Renal cortical epithelial cell (primary cell): ENCODE data around the gene SLC39A11. TPM values are rescaled to one million over a fixed set of nuclear protein-coding genes. Genes with fewer than 3 reads are reported as not detected.
"Not testable (repeated sequence)": the region's sequence is repeated elsewhere in the genome, so short reads cannot be mapped to it uniquely, and the experiment has no call there.

Source experiments
- DNase-seq: peaks from one replicate; pipeline ENCODE4 v3.0.0-alpha.2; 2011; ENCODE audit warnings: low read depth
- total RNA-seq: library from RNA; depleted of rRNA; stranded (reverse); fragments of >200 nt; gene quantifications from 2 replicates; pipeline ENCODE4 v1.2.3, GENCODE V29; 2014

Gene SLC39A11
- total RNA-seq, 1 donor from 2014 or later, result 24.2 TPM

DNA sequence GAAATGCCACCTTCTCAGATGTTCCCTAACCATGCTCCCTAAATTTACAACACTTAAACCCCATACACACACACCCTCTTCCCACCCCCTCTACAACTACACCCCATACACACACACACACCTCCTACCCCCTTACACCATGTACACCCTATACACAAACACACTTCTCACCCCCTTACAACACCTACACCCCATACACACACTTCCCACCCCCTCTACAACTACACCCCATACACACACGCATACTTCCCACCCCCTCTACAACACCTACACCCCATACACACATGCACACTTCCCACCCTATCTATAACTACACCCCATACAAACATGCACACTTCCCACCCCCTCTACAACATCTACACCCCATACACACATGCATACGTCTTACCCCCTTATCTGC lies 172.0 kb downstream of the SLC39A11 start:
- no peak for DNase-seq

DNA sequence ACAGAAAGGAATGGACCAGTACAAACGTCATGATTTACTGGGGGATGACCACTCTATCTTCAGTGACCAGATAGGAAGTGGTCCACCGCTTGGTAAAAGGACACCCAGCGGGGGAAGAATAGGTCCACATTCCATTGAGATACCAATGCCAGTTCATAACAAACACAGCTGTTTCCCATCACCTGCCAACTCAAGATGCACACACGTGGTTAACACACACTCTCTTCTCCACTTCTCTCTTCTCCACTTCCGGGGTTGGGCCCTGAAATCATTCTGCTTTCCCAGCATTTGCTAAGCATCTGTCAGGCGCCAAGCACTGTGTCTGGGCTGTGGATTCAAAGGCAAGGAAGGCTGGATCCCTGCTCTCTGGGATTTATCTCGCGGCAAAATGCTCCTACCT lies 175.5 kb downstream of the SLC39A11 start:
- DNase-seq, result no peak

DNA sequence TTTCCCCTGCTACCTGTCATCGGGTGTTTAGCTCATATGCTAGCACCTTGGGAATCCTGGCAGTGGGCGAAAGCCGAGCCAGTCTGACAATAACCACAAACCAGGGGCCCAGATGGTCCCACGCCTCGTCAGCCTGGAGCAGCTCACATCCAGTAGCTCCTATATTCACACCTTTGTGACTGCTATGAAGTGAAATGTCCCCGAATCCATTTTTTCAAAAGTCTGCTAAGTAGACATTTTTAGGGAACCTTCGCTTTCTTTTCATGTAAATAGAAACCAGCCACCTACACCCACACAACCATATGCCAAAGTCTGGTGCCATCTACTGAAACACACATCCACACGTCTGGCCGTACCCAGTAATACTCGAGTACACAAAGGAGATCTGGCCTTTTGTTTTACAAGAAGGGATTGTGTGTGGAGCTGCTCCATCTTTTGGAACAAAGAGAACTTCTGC lies 176.8 kb downstream of the SLC39A11 start:
- no peak for DNase-seq

DNA sequence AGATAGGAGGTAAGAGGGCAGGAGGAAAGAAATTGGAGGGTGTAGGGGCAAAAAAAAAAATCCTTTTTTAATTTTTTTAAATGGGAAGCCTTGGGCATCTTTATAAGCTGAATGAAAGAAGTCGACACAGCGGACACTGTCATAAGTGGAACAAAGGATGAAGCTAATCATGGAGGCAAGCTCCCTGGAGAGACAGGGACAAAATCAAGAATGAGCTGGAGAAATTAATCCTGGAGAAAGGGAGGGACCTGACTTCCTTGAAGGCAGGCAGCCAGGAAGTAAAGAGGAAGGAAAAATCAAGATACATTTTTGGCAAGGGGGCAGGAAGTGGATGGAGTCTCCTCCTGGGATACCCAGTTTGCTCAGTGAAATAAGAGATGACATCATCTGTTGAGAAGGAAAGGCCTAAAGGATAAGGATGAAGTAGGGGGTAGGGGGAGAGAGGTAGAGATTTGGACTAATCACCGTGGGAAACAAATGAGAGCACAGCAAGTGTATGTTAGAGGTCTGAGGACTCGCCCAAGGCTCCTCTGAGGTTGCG lies 179.3 kb downstream of the SLC39A11 start:
- no peak for DNase-seq

DNA sequence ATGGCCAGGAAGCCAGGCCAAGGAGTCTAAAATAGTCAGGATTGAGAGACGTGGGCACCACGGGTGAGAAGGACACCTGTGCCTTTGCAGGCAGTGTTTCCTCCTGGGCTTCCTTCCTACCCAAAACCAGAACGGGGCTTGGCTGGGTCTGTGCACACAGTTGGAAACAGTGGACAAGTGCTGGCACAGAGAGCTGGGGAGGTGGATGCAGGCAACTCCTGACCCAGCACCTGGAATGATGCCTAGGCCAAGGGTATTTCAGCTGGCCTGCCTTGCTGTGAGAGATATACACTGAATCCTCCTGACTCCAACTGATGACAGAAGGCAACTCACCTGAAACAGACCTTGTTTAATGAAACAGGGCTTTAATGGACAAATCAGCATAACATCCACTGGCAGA lies 186.2 kb downstream of the SLC39A11 start:
- no peak for DNase-seq

DNA sequence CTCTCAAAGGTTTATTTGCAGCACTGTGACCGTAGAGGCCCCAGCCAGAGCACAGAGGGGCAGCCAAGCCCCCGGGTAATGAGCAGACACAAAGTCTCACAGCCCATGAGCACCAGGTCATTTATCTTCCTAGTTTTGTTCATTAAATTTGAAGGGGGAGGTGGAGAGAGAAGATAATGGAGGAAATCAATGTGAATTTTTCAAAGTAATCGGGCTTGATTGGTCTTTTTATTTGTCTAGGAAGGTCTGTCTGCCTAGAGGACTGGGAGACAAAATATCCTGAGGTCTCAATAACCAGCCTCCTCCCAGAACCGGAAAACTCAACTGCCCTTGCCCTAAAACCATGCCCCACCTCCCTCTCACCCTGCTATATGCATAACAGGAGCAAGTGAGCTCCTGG lies 189.0 kb downstream of the SLC39A11 start:
- DNase-seq, result no peak

DNA sequence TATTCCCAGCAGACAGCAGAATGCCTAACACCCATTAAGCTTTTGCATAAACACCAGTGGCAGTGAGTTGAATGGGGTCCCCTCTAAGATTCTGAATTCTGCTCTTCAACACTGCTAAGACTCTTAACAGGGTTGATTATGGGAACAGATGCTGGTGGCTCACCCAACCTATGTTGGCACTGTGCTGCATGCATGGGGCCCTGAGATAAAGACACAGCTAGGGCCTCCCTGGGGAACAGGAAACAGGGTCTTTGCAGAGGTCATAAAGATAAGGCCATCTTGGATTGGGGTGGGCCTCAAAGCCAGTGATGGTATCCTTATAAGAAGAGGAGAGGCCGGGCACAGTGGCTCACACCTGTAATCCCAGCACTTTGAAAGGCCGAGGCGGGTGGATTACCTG lies 190.8 kb downstream of the SLC39A11 start:
- DNase-seq, result no peak

DNA sequence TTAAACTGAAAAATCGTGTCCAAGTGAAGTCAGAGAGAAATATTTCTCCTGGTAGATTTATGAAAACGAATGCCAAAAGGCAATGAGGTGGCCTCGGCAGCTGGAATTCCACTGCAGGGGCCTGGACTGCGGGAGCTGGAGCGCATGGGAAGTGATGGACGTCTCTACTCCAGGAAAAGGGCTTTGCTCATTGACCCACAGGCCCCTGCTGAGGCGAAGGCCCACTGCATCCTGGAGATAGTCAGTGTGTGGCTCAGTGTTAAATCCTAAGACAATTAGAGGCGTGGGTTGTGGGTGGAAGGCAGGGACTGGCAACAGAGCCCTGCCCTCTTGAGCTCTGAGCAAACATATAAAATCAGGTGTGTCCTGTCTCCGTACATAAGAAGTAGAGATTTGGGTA lies 191.4 kb downstream of the SLC39A11 start:
- DNase-seq, result no peak

DNA sequence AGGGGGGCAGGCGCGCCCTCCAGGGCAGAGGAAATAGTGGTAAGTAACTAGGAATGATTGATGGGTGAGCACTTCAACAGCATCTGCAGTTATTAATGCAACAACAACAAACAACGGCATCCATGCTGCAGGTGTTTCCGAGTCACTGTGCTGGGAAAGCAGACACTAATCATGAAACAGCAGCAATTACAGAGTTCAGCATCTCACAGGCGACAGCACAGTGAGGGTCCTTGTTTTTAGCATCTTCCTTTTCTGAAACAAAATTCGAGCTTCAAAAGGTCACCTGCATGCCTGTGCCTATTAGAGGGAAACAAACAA lies 191.9 kb downstream of the SLC39A11 start:
- no peak for DNase-seq

DNA sequence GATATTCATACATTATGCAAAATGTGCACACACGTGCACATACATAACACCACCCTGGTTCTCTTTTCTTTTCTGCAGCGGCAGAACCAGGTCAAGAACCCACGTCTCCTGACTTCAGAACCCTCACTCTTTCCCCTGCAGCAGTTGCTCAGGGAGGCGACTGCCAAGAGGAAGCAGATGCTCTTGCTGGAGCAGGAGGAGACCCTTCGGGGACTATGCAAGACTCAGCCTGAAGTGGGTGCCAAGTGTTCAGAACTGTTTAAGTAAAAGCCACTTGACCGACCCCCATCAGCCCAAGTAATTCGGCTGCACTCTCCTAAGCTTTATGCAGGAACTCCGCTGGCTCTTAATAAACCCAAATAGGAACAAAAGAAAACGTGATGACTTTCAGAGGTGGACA lies 193.8 kb downstream of the SLC39A11 start:
- no peak for DNase-seq

DNA sequence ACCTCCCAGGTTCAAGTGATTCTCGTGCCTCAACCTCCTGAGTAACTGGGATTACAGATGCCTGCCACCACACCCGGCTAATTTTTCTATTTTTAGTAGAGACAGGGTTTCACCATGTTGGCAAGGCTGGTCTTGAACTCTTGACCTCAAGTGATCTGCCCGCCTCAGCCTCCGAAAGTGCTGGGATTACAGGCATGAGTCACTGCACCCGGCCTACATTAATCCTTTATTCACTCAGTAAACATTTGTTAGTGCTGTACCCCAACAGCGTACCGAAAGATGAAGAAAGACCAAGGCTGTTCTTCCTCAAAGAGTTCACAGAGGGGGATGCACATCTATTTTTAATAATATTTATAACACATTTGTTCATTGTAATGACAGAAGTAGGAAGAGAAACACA lies 196.2 kb downstream of the SLC39A11 start:
- DNase-seq, result not testable (repeated sequence)

DNA sequence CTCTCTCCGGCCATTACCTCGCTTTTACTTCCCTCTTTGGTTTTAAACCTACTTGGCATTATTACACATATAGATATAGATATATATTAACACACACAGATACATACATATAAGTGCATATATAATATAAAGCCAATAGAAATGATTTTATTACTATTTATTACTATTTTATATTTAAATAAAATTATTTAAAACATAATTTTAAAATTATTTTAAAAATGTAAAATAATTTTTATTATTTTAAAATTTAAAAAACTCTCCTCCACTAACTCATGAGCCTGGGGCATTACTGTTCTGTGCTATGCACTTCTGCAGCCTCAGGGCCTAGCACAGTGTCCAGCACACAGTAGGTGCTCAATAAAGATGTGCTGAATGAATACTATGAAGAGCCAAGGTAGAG lies 200.9 kb downstream of the SLC39A11 start:
- DNase-seq, result no peak

DNA sequence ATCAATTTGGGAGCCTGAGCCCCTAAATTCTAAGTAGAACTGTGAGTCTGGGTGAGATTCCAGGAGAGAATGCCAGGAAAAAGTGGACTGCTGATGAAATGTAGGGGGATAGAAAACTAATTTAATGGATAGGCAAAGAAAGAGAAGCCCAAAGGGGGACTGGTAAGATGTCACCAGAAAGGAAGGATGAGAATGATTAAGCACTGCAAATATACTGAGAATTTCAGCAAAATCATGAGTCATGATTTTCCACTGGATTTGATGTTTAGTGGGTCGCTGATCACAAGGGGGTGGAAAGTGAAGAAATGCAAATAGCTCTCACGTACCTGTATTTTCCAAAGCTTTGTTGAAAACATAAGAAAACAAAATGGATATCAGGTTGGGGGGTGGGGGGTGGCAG lies 201.8 kb downstream of the SLC39A11 start:
- DNase-seq, result peak; percentile 48

DNA sequence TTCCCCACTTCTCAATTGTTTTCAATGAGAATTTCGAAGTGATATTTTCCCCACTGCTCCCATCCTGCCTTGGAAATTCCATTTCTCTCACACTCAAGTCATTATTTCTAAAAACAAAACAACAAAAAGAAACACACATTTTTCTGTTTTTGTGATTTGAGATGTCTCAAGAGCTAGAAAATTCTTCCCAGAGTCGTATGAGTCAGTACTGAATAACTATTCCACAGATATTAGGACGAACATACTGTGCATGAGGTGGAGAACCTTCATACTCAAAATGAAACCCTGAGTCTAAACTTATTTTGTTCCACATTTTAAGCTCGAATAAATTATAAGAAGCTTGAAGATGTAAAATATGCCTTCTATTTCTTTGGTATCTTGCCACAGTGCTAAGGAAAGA lies 204.6 kb downstream of the SLC39A11 start:
- DNase-seq, result no peak

DNA sequence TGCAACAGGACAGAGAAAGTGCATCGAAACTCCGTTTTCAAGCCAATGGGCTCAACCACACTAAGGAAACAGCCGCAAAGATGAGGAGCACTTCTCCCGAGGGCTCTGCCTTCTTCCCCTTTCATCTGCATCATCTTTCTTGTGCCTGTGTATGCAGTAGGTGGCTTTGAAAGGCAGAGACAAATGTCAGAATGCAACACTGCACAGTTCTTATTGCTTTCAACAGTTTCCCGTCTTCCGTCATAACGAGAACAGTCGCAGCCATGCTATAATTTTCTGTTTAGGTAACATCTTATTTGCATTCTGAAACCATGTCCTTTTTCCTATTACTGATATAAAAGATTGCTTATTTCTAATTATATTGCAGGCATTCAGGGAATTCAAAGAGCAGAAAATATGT lies 205.2 kb downstream of the SLC39A11 start:
- DNase-seq, result no peak

DNA sequence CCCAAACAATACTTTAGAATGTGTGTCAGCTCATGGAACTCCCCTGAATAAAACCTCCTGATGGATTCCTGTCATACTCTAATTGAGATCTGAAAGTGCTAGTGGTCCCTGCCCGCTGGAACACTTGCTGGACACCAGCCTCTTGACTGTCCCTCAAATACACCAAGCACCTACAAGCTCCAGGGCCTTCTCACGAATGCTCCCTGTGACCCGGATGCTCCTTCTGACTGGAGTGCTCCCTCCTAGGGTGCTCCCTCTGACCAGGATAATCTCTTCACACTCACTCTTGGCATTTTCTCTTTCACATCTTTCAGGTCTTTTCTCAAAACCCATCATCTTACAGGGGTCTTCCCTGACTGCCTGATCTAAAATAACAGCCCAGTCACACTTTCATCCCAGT lies 205.9 kb downstream of the SLC39A11 start:
- no peak for DNase-seq

DNA sequence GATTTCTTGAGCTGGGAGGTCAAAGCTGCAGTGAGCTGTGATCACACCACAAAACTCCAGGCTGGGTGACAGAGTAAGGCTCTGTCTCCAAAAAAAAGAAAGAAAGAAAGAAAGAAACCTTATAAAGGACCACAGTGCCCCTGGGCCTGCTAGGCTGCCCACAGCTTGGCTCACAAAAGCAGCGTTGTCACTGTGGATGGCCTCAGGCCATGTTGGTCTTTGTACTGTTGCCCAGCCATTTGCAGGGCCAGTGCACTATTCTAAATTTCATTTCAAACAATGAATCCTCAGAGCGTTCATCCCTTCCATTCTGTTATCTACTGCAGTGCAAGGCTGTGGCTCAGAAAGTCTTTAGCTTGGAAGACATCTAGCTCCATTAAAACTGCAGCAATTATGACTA lies 208.4 kb downstream of the SLC39A11 start:
- no peak for DNase-seq

DNA sequence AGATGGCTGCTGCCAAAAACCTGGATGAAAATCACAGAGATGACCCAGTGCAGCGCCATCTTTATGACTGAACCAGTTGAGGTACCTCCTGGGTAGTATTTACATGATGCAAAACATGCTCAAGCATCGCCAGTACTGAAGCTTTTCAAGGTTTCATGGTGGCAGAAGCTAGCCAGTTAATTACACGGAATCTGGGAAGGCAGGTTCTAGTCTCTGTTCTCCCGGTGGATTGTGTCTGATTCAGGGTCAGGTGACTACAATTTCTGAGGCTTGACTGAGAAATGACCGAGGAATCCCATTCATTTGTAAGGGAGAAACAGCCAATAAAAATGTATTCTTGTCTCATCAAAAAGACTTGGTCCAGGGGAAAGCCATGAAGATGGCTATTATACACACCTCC lies 209.1 kb downstream of the SLC39A11 start:
- DNase-seq, result no peak

DNA sequence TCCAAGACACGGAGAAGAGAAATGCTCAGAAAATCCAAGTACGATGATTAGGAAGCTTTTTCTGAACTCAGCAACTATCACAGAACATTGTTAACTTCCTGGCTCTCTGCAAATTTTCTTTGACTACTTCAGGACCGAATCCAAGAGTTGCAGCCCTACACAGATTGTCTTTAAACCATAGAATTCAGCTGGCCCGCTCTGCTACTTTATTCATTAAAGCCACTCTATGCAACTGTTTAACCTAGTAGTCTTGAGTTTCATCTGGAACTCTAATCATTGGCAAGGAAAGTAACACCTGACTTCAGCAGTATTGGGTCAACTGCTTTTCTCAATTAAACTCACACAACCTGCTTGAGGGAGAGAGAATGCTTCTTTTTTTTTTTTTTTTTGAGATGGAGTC lies 210.1 kb downstream of the SLC39A11 start:
- DNase-seq, result no peak

DNA sequence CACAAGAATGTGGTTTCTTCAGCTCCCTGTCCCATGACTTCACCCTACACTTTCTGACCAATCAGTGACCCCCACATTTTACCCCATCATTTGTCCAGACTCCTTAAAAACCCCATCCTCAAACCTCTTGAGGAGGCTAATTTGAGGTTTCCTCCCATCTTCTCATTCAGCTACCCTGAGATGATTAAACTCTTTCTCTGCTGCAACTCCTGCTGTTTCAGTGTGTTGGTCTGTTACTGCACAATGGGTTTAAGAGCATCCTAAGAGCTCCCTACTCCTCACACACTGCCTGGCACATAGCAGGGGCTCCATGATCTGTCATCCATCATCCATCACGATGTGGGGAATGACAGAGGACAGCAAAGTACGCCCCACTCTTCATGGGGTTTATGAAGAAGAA lies 212.6 kb downstream of the SLC39A11 start:
- DNase-seq, result no peak

DNA sequence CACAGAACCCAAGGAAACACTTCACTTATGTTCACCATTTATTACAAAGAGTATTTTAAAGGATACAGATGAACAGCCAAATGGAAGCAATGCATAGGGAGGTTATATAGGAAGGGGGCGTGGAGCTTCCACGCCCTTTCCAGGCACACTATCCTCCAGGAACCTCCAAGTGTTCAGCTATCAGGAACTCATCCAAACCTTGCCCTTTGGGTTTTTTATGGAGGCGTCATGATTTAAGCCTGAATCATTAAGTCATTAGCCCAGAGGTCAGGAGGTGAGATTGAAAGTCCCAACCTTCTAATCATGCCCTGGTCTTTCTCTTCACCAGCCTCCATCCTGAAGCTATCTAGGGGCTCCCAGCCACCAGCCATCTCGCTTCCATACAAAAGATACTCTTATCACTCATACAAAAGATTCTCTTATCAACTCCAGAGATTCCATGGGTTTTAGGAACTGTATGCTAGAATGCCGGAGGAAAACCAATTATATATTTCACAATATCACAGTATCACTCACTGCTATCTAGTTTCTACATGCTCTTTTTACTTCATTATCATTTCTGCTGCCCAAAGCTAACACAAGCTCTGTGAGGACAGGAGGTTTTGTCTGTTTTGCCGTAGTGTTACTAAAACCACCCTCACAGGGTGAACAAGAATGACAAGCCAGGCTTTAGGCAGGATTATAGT lies 213.4 kb downstream of the SLC39A11 start:
- DNase-seq, result no peak

DNA sequence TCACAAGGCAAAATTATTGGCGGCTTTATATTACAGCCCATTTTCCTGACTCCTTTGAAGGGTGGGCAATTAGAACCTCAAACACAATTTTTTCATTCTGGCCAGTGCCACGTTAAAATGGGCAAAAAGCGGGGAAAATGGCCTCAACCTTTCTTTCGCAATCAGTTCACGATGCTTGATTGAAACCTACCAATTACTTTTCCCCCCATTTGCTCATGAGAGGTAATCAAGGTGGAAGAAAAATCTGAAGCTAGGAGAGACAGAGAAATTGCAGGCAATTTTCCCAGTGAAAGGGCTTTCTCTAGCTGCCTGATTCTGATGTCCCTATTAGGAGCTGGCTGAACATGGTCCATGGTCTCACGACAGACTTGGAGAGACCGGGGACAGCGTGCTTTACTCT lies 215.1 kb downstream of the SLC39A11 start:
- no peak for DNase-seq

DNA sequence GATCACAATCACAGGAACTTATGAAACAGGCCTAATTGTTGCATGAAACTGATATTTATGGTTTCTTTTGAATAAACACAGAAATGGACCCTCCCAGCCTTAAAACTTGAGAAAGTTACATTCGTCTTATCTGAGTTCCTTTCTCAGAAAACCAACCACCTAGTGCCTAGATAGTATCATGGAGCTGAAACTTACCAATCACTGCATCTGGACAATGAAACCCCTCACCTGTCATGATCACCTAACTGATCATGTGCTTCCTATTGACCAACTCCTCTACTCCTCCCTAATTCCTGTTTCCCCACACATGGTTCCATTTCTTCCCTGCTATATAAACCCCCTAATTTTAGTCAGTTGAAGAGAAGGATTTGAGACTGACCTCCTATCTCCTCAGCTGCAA lies 216.1 kb downstream of the SLC39A11 start:
- no peak for DNase-seq

DNA sequence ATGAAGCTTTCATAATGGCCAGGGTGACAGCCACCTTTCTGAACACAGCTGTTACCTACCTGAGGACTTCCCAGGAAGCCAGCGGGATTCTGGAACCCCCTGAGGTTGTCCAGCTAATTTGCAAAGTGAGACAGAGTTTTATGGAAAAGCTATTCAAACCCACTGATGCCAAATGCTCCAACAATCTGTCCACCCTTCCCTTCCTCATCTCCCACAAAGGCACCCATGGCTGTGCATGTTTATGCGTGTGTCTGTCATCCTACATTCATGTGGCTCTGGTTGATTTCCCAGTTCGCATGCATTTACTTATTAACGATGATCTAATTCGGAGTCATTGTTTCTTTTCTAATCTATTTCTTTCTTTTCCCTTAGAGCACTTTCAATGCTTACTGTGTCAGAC lies 217.1 kb downstream of the SLC39A11 start:
- DNase-seq, result no peak
